Measurements from ENCODE around the gene KRTAP3-2.

Gene KRTAP3-2

DNA sequence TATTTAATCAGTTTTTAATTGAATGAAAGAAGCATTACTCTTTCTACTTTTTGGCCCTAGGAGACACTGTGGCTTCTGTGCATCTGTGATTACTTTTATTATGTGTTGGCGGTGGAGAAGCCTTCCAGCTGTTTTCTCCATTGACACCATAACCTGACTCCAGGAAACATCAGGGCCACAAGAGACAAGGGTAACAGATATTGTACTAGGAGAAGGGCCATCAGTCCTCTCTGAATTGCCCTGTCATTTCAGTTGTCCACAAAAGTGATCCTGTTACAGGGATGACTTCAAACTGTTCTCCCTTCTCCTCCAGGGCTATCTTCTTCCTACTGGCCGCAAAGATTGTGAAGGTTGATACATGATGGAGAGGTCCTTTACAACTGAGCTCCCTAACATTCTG, 47.6 kb downstream of the KRTAP3-2 start (continued):
- TF ChIP-seq, protein P1, sequence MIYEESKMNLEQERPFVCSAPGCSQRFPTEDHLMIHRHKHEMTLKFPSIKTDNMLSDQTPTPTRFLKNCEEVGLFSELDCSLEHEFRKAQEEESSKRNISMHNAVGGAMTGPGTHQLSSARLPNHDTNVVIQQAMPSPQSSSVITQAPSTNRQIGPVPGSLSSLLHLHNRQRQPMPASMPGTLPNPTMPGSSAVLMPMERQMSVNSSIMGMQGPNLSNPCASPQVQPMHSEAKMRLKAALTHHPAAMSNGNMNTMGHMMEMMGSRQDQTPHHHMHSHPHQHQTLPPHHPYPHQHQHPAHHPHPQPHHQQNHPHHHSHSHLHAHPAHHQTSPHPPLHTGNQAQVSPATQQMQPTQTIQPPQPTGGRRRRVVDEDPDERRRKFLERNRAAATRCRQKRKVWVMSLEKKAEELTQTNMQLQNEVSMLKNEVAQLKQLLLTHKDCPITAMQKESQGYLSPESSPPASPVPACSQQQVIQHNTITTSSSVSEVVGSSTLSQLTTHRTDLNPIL (CRISPR knock-in tag; IDR thresholded peaks at IDR 0.05; ENCODE audit: low read depth), result no peak
- TF ChIP-seq TOX (CRISPR knock-in tag; IDR thresholded peaks at IDR 0.05; ENCODE audit: borderline replicate concordance), result no peak
- no peak for TF ChIP-seq SNAI2 (CRISPR knock-in tag; IDR thresholded peaks at IDR 0.05)
- TF ChIP-seq, protein P2, sequence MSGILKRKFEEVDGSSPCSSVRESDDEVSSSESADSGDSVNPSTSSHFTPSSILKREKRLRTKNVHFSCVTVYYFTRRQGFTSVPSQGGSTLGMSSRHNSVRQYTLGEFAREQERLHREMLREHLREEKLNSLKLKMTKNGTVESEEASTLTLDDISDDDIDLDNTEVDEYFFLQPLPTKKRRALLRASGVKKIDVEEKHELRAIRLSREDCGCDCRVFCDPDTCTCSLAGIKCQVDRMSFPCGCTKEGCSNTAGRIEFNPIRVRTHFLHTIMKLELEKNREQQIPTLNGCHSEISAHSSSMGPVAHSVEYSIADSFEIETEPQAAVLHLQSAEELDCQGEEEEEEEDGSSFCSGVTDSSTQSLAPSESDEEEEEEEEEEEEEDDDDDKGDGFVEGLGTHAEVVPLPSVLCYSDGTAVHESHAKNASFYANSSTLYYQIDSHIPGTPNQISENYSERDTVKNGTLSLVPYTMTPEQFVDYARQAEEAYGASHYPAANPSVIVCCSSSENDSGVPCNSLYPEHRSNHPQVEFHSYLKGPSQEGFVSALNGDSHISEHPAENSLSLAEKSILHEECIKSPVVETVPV (CRISPR knock-in tag; IDR thresholded peaks at IDR 0.05), result no peak
- TF ChIP-seq ZFP30 (CRISPR knock-in tag; IDR thresholded peaks at IDR 0.05), result no peak
- no peak for TF ChIP-seq CSDC2 (CRISPR knock-in tag; IDR thresholded peaks at IDR 0.05)
- no peak for TF ChIP-seq ZFP3 (CRISPR knock-in tag; IDR thresholded peaks at IDR 0.05)
- no peak for TF ChIP-seq PPARA (CRISPR knock-in tag; IDR thresholded peaks at IDR 0.05; ENCODE audit: borderline replicate concordance)
- TF ChIP-seq BACH2 (CRISPR knock-in tag; IDR thresholded peaks at IDR 0.05; ENCODE audit: borderline replicate concordance), result no peak

DNA sequence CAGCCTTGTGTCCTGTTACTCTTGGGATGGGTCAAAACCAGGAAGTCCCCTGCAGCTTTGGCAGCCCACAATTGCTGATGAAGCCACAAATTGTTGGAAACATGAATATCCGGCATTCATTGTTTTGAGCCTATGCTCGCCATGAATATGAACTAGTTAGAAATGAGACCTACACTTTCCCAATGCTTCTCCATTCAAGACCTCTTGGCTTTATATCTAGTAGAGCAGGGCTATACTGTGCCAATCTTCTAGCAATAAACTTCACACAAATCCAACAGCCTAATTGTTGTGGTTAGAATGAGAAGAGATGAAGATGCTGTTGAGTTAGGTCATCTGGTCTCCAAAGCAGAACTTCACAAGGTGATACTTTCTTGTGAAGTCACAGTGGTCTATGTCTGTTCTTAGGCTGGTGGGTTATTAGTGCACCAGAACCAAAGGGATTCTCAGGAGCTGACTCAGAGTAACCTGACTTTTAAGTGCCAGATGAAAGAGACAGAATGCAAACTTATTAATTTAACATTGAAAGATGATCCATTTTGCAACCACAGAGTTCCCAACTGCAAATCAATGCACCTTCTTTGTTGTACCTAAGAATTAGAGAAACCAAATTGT, 48.6 kb downstream of the KRTAP3-2 start:
- TF ChIP-seq, protein P2 (CRISPR knock-in tag; IDR thresholded peaks at IDR 0.05), result no peak
- TF ChIP-seq, protein P3, sequence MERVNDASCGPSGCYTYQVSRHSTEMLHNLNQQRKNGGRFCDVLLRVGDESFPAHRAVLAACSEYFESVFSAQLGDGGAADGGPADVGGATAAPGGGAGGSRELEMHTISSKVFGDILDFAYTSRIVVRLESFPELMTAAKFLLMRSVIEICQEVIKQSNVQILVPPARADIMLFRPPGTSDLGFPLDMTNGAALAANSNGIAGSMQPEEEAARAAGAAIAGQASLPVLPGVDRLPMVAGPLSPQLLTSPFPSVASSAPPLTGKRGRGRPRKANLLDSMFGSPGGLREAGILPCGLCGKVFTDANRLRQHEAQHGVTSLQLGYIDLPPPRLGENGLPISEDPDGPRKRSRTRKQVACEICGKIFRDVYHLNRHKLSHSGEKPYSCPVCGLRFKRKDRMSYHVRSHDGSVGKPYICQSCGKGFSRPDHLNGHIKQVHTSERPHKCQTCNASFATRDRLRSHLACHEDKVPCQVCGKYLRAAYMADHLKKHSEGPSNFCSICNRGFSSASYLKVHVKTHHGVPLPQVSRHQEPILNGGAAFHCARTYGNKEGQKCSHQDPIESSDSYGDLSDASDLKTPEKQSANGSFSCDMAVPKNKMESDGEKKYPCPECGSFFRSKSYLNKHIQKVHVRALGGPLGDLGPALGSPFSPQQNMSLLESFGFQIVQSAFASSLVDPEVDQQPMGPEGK (CRISPR knock-in tag; IDR thresholded peaks at IDR 0.05; ENCODE audit: borderline replicate concordance), result no peak
- TF ChIP-seq ESRRG (CRISPR knock-in tag; IDR thresholded peaks at IDR 0.05) (no peak), RARB (CRISPR knock-in tag; IDR thresholded peaks at IDR 0.05) (no peak), TCF4 (CRISPR knock-in tag; IDR thresholded peaks at IDR 0.05; ENCODE audit: borderline replicate concordance) (no peak), ISL1 (CRISPR knock-in tag; IDR thresholded peaks at IDR 0.05) (no peak), OSR1 (CRISPR knock-in tag; IDR thresholded peaks at IDR 0.05) (no peak), GLIS3 (CRISPR knock-in tag; IDR thresholded peaks at IDR 0.05) (no peak), ZNF565 (CRISPR knock-in tag; conservative IDR thresholded peaks at IDR 0.05; ENCODE audit: low read depth) (no peak)
- TF ChIP-seq, protein P4, sequence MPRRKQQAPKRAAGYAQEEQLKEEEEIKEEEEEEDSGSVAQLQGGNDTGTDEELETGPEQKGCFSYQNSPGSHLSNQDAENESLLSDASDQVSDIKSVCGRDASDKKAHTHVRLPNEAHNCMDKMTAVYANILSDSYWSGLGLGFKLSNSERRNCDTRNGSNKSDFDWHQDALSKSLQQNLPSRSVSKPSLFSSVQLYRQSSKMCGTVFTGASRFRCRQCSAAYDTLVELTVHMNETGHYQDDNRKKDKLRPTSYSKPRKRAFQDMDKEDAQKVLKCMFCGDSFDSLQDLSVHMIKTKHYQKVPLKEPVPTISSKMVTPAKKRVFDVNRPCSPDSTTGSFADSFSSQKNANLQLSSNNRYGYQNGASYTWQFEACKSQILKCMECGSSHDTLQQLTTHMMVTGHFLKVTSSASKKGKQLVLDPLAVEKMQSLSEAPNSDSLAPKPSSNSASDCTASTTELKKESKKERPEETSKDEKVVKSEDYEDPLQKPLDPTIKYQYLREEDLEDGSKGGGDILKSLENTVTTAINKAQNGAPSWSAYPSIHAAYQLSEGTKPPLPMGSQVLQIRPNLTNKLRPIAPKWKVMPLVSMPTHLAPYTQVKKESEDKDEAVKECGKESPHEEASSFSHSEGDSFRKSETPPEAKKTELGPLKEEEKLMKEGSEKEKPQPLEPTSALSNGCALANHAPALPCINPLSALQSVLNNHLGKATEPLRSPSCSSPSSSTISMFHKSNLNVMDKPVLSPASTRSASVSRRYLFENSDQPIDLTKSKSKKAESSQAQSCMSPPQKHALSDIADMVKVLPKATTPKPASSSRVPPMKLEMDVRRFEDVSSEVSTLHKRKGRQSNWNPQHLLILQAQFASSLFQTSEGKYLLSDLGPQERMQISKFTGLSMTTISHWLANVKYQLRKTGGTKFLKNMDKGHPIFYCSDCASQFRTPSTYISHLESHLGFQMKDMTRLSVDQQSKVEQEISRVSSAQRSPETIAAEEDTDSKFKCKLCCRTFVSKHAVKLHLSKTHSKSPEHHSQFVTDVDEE (CRISPR knock-in tag; IDR thresholded peaks at IDR 0.05), result no peak
- no peak for ATAC-seq

- no peak for ATAC-seq
- no peak for TF ChIP-seq ZNF70 (CRISPR knock-in tag; IDR thresholded peaks at IDR 0.05)
- no peak for TF ChIP-seq ZNF565 (CRISPR knock-in tag; conservative IDR thresholded peaks at IDR 0.05; ENCODE audit: low read depth)
- TF ChIP-seq ISL1 (CRISPR knock-in tag; IDR thresholded peaks at IDR 0.05), result no peak
- TF ChIP-seq, protein P4 (CRISPR knock-in tag; IDR thresholded peaks at IDR 0.05), result no peak
- TF ChIP-seq, protein P2 (CRISPR knock-in tag; IDR thresholded peaks at IDR 0.05), result no peak
- TF ChIP-seq, protein P1 (CRISPR knock-in tag; IDR thresholded peaks at IDR 0.05; ENCODE audit: low read depth), result no peak
- no peak for TF ChIP-seq TOX (CRISPR knock-in tag; IDR thresholded peaks at IDR 0.05; ENCODE audit: borderline replicate concordance)
- TF ChIP-seq RARB (CRISPR knock-in tag; IDR thresholded peaks at IDR 0.05), result no peak
- TF ChIP-seq BACH2 (CRISPR knock-in tag; IDR thresholded peaks at IDR 0.05; ENCODE audit: borderline replicate concordance), result no peak
- TF ChIP-seq ZFP3 (CRISPR knock-in tag; IDR thresholded peaks at IDR 0.05), result no peak
- TF ChIP-seq ZFP30 (CRISPR knock-in tag; IDR thresholded peaks at IDR 0.05), result no peak
- no peak for TF ChIP-seq ZNF8 (CRISPR knock-in tag; IDR thresholded peaks at IDR 0.05)
- TF ChIP-seq OSR1 (CRISPR knock-in tag; IDR thresholded peaks at IDR 0.05), result no peak
These were observed 49.5 kb downstream of the KRTAP3-2 start for GRCh38 chr17:40950176-40950575.
